ENCODE data around the gene PCMT1. TPM values are rescaled to one million over a fixed set of nuclear protein-coding genes. Genes with fewer than 3 reads are reported as not detected.
"Not testable (repeated sequence)": the region's sequence is repeated elsewhere in the genome, so short reads cannot be mapped to it uniquely, and the experiment has no call there.

The PCMT1 gene
- total and polyA plus RNA-seq, 9 of the 15 experiments (the other 6 are each of a cell fraction or from before 2014, with no cell fraction given), result 217 to 541 (median 327) TPM

GRCh38 chr6:149749082-149749593, 403 bp upstream of the PCMT1 start (continued):
- peak; percentile 66; the same call in 1 of the 2 replicates for TF ChIP-seq RB1 (IDR thresholded peaks at IDR 0.05; ENCODE audit: low read depth)
- peak; percentile 70; the same call in 1 of the 2 replicates for TF ChIP-seq ZNF449 (CRISPR knock-in tag; IDR thresholded peaks at IDR 0.05)
- TF ChIP-seq EP400 (IDR thresholded peaks at IDR 0.05), result peak; percentile 78
- 0 out of 2 replicates have a peak, but pooled peaks have one; percentile 64 for TF ChIP-seq JUN (IDR thresholded peaks at IDR 0.05; ENCODE audit: borderline replicate concordance, low read depth, low read length)
- not testable (repeated sequence) for TF ChIP-seq JUN (CRISPR knock-in tag; IDR thresholded peaks at IDR 0.05; ENCODE audit: borderline replicate concordance)
- TF ChIP-seq SRF (CRISPR knock-in tag; IDR thresholded peaks at IDR 0.05), result peak in 1 of 2 experiments; percentile 53; a peak in 1 of 4 replicates
- peak in 1 of 2 experiments; percentile 83; a peak in 1 of 4 replicates for TF ChIP-seq ZNF639 (CRISPR knock-in tag; conservative IDR thresholded peaks at IDR 0.05 in 1 of 2, IDR thresholded peaks at IDR 0.05 in 1 of 2)
- 0 out of 2 replicates have a peak, but pooled peaks have one; percentile 83 for TF ChIP-seq POLR2A (conservative IDR thresholded peaks at IDR 0.05)
- 0 out of 2 replicates have a peak, but pooled peaks have one; percentile 8 for TF ChIP-seq ZBTB1 (CRISPR knock-in tag; IDR thresholded peaks at IDR 0.05; ENCODE audit: borderline replicate concordance, low read depth)
- peak; percentile 83; the same call in 1 of the 2 replicates for TF ChIP-seq GABPA (tag; conservative IDR thresholded peaks at IDR 0.05; ENCODE audit: low read depth)
- peak; percentile 85 for TF ChIP-seq ZFX (CRISPR knock-in tag; IDR thresholded peaks at IDR 0.05)
- TF ChIP-seq SMARCA4 (IDR thresholded peaks at IDR 0.05), result peak; percentile 4; the same call in 1 of the 2 replicates
- TF ChIP-seq FOXJ2 (tag; IDR thresholded peaks at IDR 0.05), result 0 out of 2 replicates have a peak, but pooled peaks have one; percentile 26
- TF ChIP-seq CBX3 (IDR thresholded peaks at IDR 0.05; ENCODE audit: borderline replicate concordance in 1 of 2, low read length in 2 of 2), result 0 out of 3 replicates have a peak, but pooled peaks of 1 of the 2 experiments have one; percentile 12
- peak; percentile 52; the same call in 1 of the 2 replicates for TF ChIP-seq ZNF592 (IDR thresholded peaks at IDR 0.05)
- TF ChIP-seq THAP12 (CRISPR knock-in tag; IDR thresholded peaks at IDR 0.05), result 0 out of 2 replicates have a peak, but pooled peaks have one; percentile 4
- peak; percentile 44; the same call in 1 of the 2 replicates for TF ChIP-seq ZNF175 (CRISPR knock-in tag; IDR thresholded peaks at IDR 0.05; ENCODE audit: low read depth)
